Neural cell (in vitro differentiated cells): Measurements from ENCODE around the gene TSPAN4. TPM values are rescaled to one million over a fixed set of nuclear protein-coding genes. Genes with fewer than 3 reads are reported as not detected.
A peak's percentile ranks its signal among the peaks of the same experiment; 100 is the strongest.

Experiments used
- H2AFZ ChIP-seq: fragments of 200-600, 300-800 bp; sonication (generic), shearing (Covaris generic); 2 replicates; pipeline ENCODE4 v1.6.0; 2014; ENCODE audit warnings: low read depth, mild to moderate bottlenecking, antibody characterized with exemption, low read length, moderate library complexity
- H3F3A ChIP-seq: fragments of 200-600 bp; shearing (Covaris generic); 2 replicates; pipeline ENCODE4 v1.6.1; 2016; ENCODE audit warnings: mild to moderate bottlenecking, moderate library complexity, mixed read lengths, antibody characterized with exemption, low read length; ENCODE audit not compliant: insufficient read depth, poor library complexity, severe bottlenecking
- H3K27ac ChIP-seq: fragments of 200-600, 300-800 bp; sonication (generic), shearing (Covaris generic); 2 replicates; pipeline ENCODE4 v1.5.1; 2014; ENCODE audit warnings: mild to moderate bottlenecking, low read length, moderate library complexity
- H3K27me3 ChIP-seq: fragments of 300-800, 200-600 bp; sonication (generic), shearing (Covaris generic); 2 replicates; pipeline ENCODE4 v1.6.0; 2014; ENCODE audit warnings: mild to moderate bottlenecking, low read depth, low read length, moderate library complexity; ENCODE audit not compliant: insufficient read depth
- H3K36me3 ChIP-seq: fragments of 300-800, 200-600 bp; sonication (generic), shearing (Covaris generic); 2 replicates; pipeline ENCODE4 v1.5.1; 2014; ENCODE audit warnings: mild to moderate bottlenecking, antibody characterized with exemption, low read length, moderate library complexity; ENCODE audit not compliant: insufficient read depth
- H3K4me2 ChIP-seq: fragments of 300-800, 200-600 bp; sonication (generic), shearing (Covaris generic); 2 replicates; pipeline ENCODE4 v1.6.0; 2014; ENCODE audit warnings: mild to moderate bottlenecking, low read length
- H3K4me3 ChIP-seq: fragments of 300-800, 200-600 bp; sonication (generic), shearing (Covaris generic); 2 replicates; pipeline ENCODE4 v1.5.1; 2014; ENCODE audit warnings: mild to moderate bottlenecking, low read length, moderate library complexity
- H3K79me2 ChIP-seq: fragments of 200-600 bp; shearing (Covaris generic); replicated peaks from 2 replicates; pipeline ENCODE4 v1.6.0; 2014; ENCODE audit warnings: mild to moderate bottlenecking, low read length, moderate library complexity; ENCODE audit not compliant: insufficient read depth
- H3K9ac ChIP-seq: fragments of 300-800, 200-600 bp; sonication (generic), shearing (Covaris generic); 2 replicates; pipeline ENCODE4 v1.6.1; 2016; ENCODE audit warnings: mild to moderate bottlenecking, low read length, mixed read lengths
- H3K9me2 ChIP-seq: fragments of 200-600 bp; shearing (Covaris generic); 2 replicates; pipeline ENCODE4 v1.6.1; 2016; ENCODE audit warnings: mild to moderate bottlenecking, low read length, mixed read lengths; ENCODE audit not compliant: insufficient read depth
- H3K9me3 ChIP-seq: fragments of 200-600, 300-800 bp; sonication (generic), shearing (Covaris generic); 2 replicates; pipeline ENCODE4 v1.6.1; 2016; ENCODE audit warnings: mild to moderate bottlenecking, mixed run types, low read length, moderate library complexity, mixed read lengths
- H4K20me1 ChIP-seq: fragments of 200-600 bp; shearing (Covaris generic); 2 replicates; pipeline ENCODE4 v1.6.1; 2016; ENCODE audit warnings: mild to moderate bottlenecking, mixed run types; ENCODE audit not compliant: insufficient read depth
- EP300 ChIP-seq: fragments of 450-650 bp; conservative IDR thresholded peaks from 2 replicates; pipeline ENCODE4 v1.6.1; 2014; ENCODE audit warnings: antibody characterized with exemption, mild to moderate bottlenecking, moderate library complexity; ENCODE audit not compliant: poor library complexity, severe bottlenecking
- EZH2 ChIP-seq: fragments of 200-600, 300-800 bp; shearing (Covaris generic), sonication (generic); IDR thresholded peaks from 2 replicates; pipeline ENCODE4 v1.6.1; 2014; ENCODE audit warnings: antibody characterized with exemption, low read length, borderline replicate concordance, mild to moderate bottlenecking; ENCODE audit not compliant: insufficient read depth, poor library complexity, severe bottlenecking
- MXI1 ChIP-seq: fragments of 450-650 bp; conservative IDR thresholded peaks from 2 replicates; pipeline ENCODE4 v1.6.1; 2014; ENCODE audit warnings: antibody characterized with exemption, mild to moderate bottlenecking; ENCODE audit not compliant: poor library complexity, severe bottlenecking
- POLR2AphosphoS5 ChIP-seq: IDR thresholded peaks from 2 replicates; pipeline ENCODE4 v1.6.1; 2012
- RAD21 ChIP-seq: fragments of 450-650 bp; conservative IDR thresholded peaks from 2 replicates; pipeline ENCODE4 v1.6.1; 2014; ENCODE audit warnings: antibody characterized with exemption, mild to moderate bottlenecking, moderate library complexity
- SMC3 ChIP-seq: fragments of 450-650 bp; conservative IDR thresholded peaks from 2 replicates; pipeline ENCODE4 v1.6.1; 2014; ENCODE audit warnings: antibody characterized with exemption, mild to moderate bottlenecking, moderate library complexity; ENCODE audit not compliant: poor library complexity
- TAF1 ChIP-seq: IDR thresholded peaks from 2 replicates; pipeline ENCODE4 v1.6.1; 2012; ENCODE audit warnings: low read depth
- polyA plus RNA-seq: library from polyadenylated mRNA; depleted of rRNA; stranded (reverse); fragments of >200 nt; gene quantifications from 2 replicates; pipeline ENCODE4 v1.2.3, GENCODE V29; 2014
- TF ChIP-seq, protein P1 (sequence below): fragments of 450-650 bp; IDR thresholded peaks from 2 replicates; pipeline ENCODE4 v1.5.1; 2014; ENCODE audit warnings: antibody characterized with exemption, mild to moderate bottlenecking, moderate library complexity; ENCODE audit not compliant: poor library complexity, severe bottlenecking
- TF ChIP-seq, protein P2 (sequence below): IDR thresholded peaks from 2 replicates; pipeline ENCODE4 v1.6.1; 2012; ENCODE audit warnings: borderline replicate concordance

Gene TSPAN4
- polyA plus RNA-seq, 1 donor from 2014 or later: 68.1 TPM

GRCh38 chr11:908273-908672 lies 65.6 kb downstream of the TSPAN4 start:
- no peak overlapping the region for H3K4me3 ChIP-seq
- H3K27me3 ChIP-seq: no peaks in the 10 kb centered on the region
- H3K4me2 ChIP-seq: no peak overlapping the region
- H3K36me3 ChIP-seq: no peaks in the 10 kb centered on the region
- H3K9ac ChIP-seq: no peak overlapping the region
- H2AFZ ChIP-seq: no peak overlapping the region
- H3K27ac ChIP-seq: no peak overlapping the region
- no peaks in the 10 kb centered on the region for H3F3A ChIP-seq
- H3K79me2 ChIP-seq: peaks cover 11% of the 10 kb centered on the region
- TF ChIP-seq RAD21 (no peak), SMC3 (no peak), POLR2AphosphoS5 (no peak), TAF1 (no peak), EP300 (no peak), MXI1 (no peak), EZH2 (no peak)
- TF ChIP-seq, protein P1, sequence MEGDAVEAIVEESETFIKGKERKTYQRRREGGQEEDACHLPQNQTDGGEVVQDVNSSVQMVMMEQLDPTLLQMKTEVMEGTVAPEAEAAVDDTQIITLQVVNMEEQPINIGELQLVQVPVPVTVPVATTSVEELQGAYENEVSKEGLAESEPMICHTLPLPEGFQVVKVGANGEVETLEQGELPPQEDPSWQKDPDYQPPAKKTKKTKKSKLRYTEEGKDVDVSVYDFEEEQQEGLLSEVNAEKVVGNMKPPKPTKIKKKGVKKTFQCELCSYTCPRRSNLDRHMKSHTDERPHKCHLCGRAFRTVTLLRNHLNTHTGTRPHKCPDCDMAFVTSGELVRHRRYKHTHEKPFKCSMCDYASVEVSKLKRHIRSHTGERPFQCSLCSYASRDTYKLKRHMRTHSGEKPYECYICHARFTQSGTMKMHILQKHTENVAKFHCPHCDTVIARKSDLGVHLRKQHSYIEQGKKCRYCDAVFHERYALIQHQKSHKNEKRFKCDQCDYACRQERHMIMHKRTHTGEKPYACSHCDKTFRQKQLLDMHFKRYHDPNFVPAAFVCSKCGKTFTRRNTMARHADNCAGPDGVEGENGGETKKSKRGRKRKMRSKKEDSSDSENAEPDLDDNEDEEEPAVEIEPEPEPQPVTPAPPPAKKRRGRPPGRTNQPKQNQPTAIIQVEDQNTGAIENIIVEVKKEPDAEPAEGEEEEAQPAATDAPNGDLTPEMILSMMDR: no peak
- TF ChIP-seq, protein P2, sequence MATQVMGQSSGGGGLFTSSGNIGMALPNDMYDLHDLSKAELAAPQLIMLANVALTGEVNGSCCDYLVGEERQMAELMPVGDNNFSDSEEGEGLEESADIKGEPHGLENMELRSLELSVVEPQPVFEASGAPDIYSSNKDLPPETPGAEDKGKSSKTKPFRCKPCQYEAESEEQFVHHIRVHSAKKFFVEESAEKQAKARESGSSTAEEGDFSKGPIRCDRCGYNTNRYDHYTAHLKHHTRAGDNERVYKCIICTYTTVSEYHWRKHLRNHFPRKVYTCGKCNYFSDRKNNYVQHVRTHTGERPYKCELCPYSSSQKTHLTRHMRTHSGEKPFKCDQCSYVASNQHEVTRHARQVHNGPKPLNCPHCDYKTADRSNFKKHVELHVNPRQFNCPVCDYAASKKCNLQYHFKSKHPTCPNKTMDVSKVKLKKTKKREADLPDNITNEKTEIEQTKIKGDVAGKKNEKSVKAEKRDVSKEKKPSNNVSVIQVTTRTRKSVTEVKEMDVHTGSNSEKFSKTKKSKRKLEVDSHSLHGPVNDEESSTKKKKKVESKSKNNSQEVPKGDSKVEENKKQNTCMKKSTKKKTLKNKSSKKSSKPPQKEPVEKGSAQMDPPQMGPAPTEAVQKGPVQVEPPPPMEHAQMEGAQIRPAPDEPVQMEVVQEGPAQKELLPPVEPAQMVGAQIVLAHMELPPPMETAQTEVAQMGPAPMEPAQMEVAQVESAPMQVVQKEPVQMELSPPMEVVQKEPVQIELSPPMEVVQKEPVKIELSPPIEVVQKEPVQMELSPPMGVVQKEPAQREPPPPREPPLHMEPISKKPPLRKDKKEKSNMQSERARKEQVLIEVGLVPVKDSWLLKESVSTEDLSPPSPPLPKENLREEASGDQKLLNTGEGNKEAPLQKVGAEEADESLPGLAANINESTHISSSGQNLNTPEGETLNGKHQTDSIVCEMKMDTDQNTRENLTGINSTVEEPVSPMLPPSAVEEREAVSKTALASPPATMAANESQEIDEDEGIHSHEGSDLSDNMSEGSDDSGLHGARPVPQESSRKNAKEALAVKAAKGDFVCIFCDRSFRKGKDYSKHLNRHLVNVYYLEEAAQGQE: no peak
- no peaks in the 10 kb centered on the region for H3K9me2 ChIP-seq
- no peaks in the 10 kb centered on the region for H4K20me1 ChIP-seq
- no peaks in the 10 kb centered on the region for H3K9me3 ChIP-seq

GRCh38 chr11:909406-909805 lies 66.8 kb downstream of the TSPAN4 start:
- no peaks in the 10 kb centered on the region for H3K36me3 ChIP-seq
- peaks cover 11% of the 10 kb centered on the region for H3K79me2 ChIP-seq
- no peaks in the 10 kb centered on the region for H3F3A ChIP-seq
- no peaks in the 10 kb centered on the region for H3K9me2 ChIP-seq
- no peak overlapping the region for H3K27ac ChIP-seq
- H3K4me3 ChIP-seq: peak overlapping the region; percentile 96
- no peaks in the 10 kb centered on the region for H3K9me3 ChIP-seq
- peak overlapping the region; percentile 87 for H3K9ac ChIP-seq
- no peak overlapping the region for H2AFZ ChIP-seq
- H3K27me3 ChIP-seq: no peaks in the 10 kb centered on the region
- TF ChIP-seq MXI1 (no peak), EZH2 (no peak), TAF1 (no peak), EP300 (no peak), RAD21 (no peak), SMC3 (no peak), POLR2AphosphoS5 (no peak)
- TF ChIP-seq, protein P1: no peak
- TF ChIP-seq, protein P2: no peak
- H3K4me2 ChIP-seq: no peak overlapping the region
- H4K20me1 ChIP-seq: no peaks in the 10 kb centered on the region
